Mammary epithelial cell (primary cell): ENCODE results near the gene DTX3L.

Source experiments
- CTCF ChIP-seq, 2 donors: IDR thresholded peaks in 1 of 2; conservative IDR thresholded peaks in 1 of 2; 2 replicates each; pipeline ENCODE4 v1.5.1; 2011 to 2012; ENCODE audit warnings: inconsistent platforms in 2 of 2, low read length in 2 of 2, mild to moderate bottlenecking in 2 of 2, control low read depth in 1 of 2, low read depth in 1 of 2; ENCODE audit not compliant: insufficient read depth in 1 of 2; ENCODE audit errors: extremely low read depth in 1 of 2
- EZH2 ChIP-seq: IDR thresholded peaks from 2 replicates; pipeline ENCODE4 v1.6.1; 2012; ENCODE audit warnings: low read length, inconsistent platforms, borderline replicate concordance

GRCh38 chr3:122536632-122537001, 27.5 kb upstream of the DTX3L start:
- no peak for TF ChIP-seq CTCF (conservative IDR thresholded peaks at IDR 0.05 in 1 of 2, IDR thresholded peaks at IDR 0.05 in 1 of 2; ENCODE audit: extremely low read depth in 1 of 2, insufficient read depth in 1 of 2, low read depth in 1 of 2, low read length in 2 of 2)
- no peak for TF ChIP-seq EZH2
